HG03108 (cell line): ENCODE data around the gene MTHFD2L.
"Not testable (repeated sequence)": the region's sequence is repeated elsewhere in the genome, so short reads cannot be mapped to it uniquely, and the experiment has no call there.

Experiments used
- ATAC-seq: cut with Tn5 transposase; IDR thresholded peaks from one replicate; pipeline ENCODE4 v1.9.1; 2021; ENCODE audit warnings: moderate library complexity; ENCODE audit not compliant: unreplicated experiment

The MTHFD2L gene

DNA sequence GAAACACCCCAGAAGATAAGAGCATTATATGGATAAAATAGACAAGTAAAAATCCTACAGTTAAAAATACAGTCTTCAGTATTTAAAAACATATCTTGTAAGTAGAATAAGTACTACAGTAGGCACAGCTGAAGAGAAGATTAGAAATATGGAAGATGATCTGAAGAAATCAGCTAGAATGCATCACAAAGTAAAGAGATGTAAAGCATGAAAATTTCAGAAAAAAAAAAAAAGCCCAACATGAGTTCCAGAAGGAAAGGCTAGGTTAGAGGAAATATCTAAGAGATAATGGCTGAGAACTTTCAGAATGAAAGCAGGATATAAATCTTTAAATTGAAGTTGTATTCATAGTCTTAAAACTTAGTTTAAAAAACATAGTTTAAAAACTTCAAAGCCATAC lies 171.4 kb downstream of the MTHFD2L start:
- no peak for ATAC-seq

DNA sequence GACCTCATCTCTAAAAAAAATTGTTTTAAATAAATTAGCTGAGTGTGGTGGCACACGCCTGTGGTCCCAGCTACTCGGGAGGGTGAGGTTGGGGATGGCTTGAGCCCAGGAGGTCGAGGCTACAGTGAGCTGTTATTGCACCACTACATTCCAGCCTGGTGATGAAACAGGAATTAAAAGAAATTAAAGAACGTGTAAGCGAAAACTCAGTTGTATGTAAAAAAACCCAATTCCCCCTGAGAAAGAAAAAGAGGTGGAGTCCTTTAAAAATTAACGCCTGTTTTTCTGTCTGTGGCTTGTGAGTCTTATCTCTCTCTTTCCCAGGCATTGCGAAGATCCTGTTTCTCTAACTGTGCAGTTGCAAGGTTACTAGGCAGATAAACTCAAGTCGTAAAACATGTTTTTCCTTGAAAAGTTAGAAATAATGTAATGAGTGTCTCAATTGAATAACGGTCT lies 172.4 kb downstream of the MTHFD2L start:
- no peak for ATAC-seq

DNA sequence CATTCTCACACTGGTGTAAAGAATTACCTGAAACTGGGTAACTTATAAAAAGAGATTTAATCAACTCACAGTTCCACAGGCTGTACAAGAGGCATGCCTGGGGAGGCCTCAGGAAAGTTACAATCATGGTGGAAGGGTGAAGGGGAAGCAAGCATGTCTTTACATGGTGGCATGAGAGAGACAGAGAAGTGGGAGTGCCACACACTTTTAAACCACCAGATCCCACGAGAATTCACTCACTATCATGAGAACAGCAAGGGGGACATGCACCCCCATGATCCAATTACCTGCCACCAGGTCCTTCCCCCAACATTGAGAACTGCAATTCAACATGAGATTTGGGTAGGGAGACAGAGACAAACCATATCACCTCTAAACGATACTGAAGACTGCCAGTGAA lies 173.3 kb downstream of the MTHFD2L start:
- no peak for ATAC-seq

DNA sequence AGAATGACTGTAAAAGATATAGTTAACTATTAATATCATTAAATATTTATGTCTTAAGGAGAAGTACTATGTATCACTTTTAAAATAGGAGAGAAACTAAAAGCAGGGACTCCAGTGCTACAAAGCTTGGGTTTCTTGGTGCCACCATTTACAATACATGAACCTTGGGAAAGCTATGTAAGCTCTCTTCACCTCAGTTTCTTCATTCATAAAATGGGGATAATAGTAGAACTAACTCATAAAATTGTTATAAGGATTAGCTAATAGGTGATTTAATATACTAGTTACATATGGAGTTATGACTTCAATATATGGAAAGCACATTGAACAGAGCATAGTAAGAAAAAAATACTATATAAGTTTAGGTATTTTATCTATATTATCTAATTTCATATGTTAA lies 174.0 kb downstream of the MTHFD2L start:
- ATAC-seq, result no peak

DNA sequence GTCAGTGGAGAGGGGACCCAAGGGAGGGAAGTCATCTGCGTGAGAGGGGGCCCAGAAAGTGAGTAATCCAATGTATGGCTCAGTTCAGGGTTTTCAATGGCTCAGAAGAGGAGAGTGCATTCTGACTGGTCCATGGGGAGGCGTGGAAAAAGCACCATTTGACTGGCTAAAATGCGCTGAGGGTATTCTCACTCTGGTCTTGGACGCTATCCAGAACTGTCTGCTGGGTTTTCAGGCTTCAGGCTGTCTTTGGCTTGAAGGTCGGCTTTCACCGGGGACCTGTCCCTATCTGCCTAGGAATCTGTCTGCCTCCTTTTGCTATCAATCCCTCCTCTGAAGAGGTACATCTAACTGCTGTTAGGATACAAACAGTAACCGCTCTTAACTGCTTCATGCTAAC lies 176.7 kb downstream of the MTHFD2L start:
- ATAC-seq, result no peak

DNA sequence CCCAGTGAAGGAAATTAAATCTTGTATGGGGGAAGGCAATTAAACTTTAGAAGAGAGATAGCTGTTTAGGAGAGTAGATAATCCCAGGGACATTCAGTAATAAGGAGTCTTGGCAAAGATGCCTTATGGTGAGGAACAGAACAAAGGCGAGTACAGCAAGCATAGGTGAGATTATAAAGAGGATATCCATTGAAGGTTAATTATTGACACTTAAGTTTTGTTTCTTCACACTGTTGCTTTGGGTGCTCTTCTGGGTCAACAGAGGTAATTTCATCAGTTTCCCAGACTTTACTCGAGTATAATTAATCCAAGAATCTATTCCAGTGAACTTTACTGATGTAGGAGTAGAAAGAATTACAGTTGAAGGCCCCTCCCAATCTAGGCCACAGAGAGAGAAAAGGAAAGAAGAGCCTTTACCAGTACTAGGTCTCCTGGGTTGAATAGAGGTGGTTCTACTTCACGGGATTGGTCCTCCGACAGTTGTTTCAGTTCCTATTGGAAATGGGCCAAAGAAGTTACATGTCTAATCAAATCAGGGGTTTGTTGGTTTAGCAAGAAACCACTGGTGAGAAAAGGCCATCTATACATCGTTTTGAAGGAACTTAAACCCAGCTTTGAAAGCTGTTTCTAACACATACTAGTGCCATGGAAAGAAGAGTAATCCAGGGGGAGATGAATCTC lies 177.6 kb downstream of the MTHFD2L start:
- peak; percentile 73 for ATAC-seq

DNA sequence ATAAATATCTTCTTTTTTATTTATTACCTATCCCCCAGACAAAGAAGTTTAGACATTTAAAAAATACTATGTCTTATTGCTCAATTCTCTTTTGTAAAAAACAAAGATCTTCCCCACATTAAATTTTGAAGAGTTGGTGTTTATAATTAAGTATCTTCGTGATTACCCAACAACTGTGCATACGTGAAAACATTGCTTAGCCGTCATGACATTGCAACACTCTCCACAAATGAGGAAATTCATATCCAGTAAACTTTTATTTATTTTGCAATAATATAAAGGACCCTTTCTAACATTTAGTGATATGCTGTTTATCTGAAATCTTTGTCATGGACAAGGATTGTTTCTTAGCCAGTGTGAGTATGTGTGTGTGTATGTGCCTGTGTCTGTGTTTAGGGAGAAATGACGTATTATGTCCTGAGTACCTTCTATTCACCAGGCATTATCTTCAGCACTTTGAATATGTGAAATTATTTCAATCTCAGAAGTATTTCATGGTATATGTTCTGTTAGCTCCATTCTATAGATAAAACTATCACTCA lies 180.9 kb downstream of the MTHFD2L start:
- ATAC-seq, result no peak

DNA sequence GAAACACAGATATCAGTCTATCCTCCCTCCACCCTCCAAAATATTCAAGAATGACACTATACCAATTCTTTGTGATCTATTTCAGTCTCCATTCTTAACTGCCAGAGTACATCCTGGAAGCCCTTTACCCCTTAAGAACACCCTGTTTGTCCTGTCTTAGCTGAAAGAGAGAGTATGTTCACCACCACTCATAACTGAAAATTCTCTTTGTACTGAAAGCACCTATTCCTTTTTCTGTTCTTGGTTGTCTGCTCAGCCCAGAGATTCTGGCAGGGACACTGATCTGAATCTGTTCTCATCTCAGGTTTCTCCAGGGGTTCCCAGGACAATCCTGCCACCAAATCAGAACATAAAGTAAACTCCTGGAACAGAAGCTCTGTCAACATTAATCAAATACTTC lies 181.6 kb downstream of the MTHFD2L start:
- no peak for ATAC-seq

DNA sequence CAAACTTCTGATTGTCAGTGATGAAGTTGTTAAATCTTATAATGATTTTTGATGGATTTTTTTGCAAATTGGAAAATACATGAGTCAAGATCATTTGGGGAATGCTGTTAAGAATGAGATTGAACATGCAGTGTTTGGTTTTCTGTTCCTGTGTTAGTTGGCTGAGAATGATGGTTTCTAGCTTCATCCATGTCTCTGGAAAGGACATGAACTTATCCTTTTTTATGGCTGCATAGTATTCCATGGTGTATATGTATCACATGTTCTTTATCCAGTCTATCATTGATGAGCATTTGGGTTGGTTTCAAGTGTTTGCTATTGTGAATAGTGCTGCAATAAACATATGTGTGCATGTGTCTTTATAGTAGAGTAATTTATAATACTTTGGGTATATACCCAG lies 182.5 kb downstream of the MTHFD2L start:
- not testable (repeated sequence) for ATAC-seq

DNA sequence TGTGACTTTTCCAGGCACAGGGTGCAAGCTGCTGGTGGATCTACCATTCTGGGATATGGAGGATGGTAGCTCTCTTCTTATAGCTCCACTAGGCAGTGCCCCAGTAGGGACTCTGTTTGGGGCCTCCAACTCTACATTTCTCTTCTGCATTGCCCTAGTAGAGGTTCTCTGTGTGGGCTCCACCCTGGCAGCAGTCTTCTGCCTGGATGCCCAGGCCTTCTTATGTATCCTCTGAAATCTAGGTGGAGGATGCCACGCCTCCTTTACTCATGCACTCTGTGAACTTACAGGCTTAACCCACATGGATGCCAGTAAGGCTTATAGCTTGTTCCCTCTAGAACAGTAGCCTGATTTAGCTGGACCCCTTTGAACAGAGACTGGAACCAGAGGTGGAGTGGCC lies 186.1 kb downstream of the MTHFD2L start:
- no peak for ATAC-seq
